GM12878 (cell line): Measurements from ENCODE around the gene MYL12B. TPM values are rescaled to one million over a fixed set of nuclear protein-coding genes. Genes with fewer than 3 reads are reported as not detected.

Source experiments
- CBX5 ChIP-seq: sonication (generic); IDR thresholded peaks from 2 replicates; pipeline ENCODE4 v1.6.1; 2016; ENCODE audit warnings: low read depth, moderate library complexity, mild to moderate bottlenecking, inconsistent platforms
- EED ChIP-seq: sonication (generic); IDR thresholded peaks from 2 replicates; pipeline ENCODE4 v1.6.1; 2016; ENCODE audit warnings: antibody characterized with exemption, low read depth
- EZH2 ChIP-seq: IDR thresholded peaks from 2 replicates; pipeline ENCODE4 v1.6.1; 2012; ENCODE audit warnings: low read depth, mild to moderate bottlenecking, control low read depth, inconsistent platforms, low read length, borderline replicate concordance; ENCODE audit not compliant: control insufficient read depth
- IKZF1 ChIP-seq: fragments of 450-650 bp; conservative IDR thresholded peaks from 2 replicates; pipeline ENCODE4 v1.6.1; 2017; ENCODE audit warnings: antibody characterized with exemption, mild to moderate bottlenecking
- JUNB ChIP-seq: IDR thresholded peaks from 2 replicates; pipeline ENCODE4 v1.6.1; 2016; ENCODE audit warnings: antibody characterized with exemption, mild to moderate bottlenecking
- MEF2B ChIP-seq: fragments of 450-650 bp; IDR thresholded peaks from 2 replicates; pipeline ENCODE4 v1.6.1; 2018; ENCODE audit warnings: mild to moderate bottlenecking, moderate library complexity; ENCODE audit not compliant: partially characterized antibody, poor library complexity, severe bottlenecking
- NR2C2 ChIP-seq: IDR thresholded peaks from 2 replicates; pipeline ENCODE4 v1.6.1; 2011; ENCODE audit warnings: borderline replicate concordance, low read depth; ENCODE audit not compliant: control insufficient read depth, insufficient read length
- NRF1 ChIP-seq: conservative IDR thresholded peaks from 2 replicates; pipeline ENCODE4 v1.6.1; 2011; ENCODE audit warnings: mild to moderate bottlenecking, low read depth, low read length, improper control_type of control experiment
- PBX3 ChIP-seq: IDR thresholded peaks from 2 replicates; pipeline ENCODE4 v1.6.1; 2011; ENCODE audit warnings: mild to moderate bottlenecking, low read depth, low read length, moderate library complexity; ENCODE audit not compliant: insufficient replicate concordance
- PML ChIP-seq: IDR thresholded peaks from 2 replicates; pipeline ENCODE4 v1.6.1; 2012; ENCODE audit warnings: low read length, inconsistent platforms
- RB1 ChIP-seq: fragments of 450-650 bp; formaldehyde crosslinking; IDR thresholded peaks from 2 replicates; pipeline ENCODE4 v1.6.1; 2017; ENCODE audit warnings: mild to moderate bottlenecking, borderline replicate concordance
- SIN3A ChIP-seq: IDR thresholded peaks from 2 replicates; pipeline ENCODE4 v1.6.1; 2012; ENCODE audit warnings: low read depth, low read length, improper control_type of control experiment
- STAT1 ChIP-seq: fragments of 450-650 bp; conservative IDR thresholded peaks from 2 replicates; pipeline ENCODE4 v1.6.1; 2014; ENCODE audit warnings: antibody characterized with exemption, mild to moderate bottlenecking
- TCF12 ChIP-seq: IDR thresholded peaks from 2 replicates; pipeline ENCODE4 v1.6.1; 2011; ENCODE audit warnings: low read depth, mild to moderate bottlenecking, low read length
- TCF3 ChIP-seq: IDR thresholded peaks from 2 replicates; pipeline ENCODE4 v1.6.1; 2012; ENCODE audit warnings: low read depth, mild to moderate bottlenecking, low read length, borderline replicate concordance; ENCODE audit not compliant: insufficient read depth
- ZBTB40 ChIP-seq: fragments of 450-650 bp; IDR thresholded peaks from 2 replicates; pipeline ENCODE4 v1.6.1; 2016; ENCODE audit warnings: mild to moderate bottlenecking, moderate library complexity, borderline replicate concordance
- ZNF24 ChIP-seq: fragments of 450-650 bp; IDR thresholded peaks from 2 replicates; pipeline ENCODE4 v1.6.1; 2017; ENCODE audit warnings: antibody characterized with exemption, mild to moderate bottlenecking
- ZNF274 ChIP-seq: IDR thresholded peaks from one replicate; pipeline ENCODE4 v1.8.0; 2011; ENCODE audit not compliant: insufficient read length, insufficient read depth
- polyA plus RNA-seq, 11 experiments: library from polyadenylated mRNA; depleted of rRNA in 4 of 11; unstranded in 6 of 11; stranded (reverse) in 5 of 11; fragments of >200 nt; fragmentation: Nextera tagmentation in 4 of 11; fragmentation: Illumina TruSeq in 1 of 11; extraction: Ambion mirVana in 4 of 11; extraction: Trizol in 1 of 11; gene quantifications; 1 replicate in 1 of 11; 2 replicates in 10 of 11; pipeline versions ENCODE4 v1.2.1 to v1.2.3, GENCODE V29; 2011 to 2016; ENCODE audit warnings: inconsistent platforms in 2 of 11, missing spikeins in 2 of 11, low read depth in 1 of 11
- total RNA-seq, 4 experiments: library from RNA; depleted of rRNA in 3 of 4; stranded (reverse); fragments of >200 nt in 3 of 4; fragmentation: Illumina TruSeq in 1 of 4; extraction: Trizol in 1 of 4; gene quantifications; 2 replicates each; pipeline versions ENCODE4 v1.2.1 to v1.2.3, GENCODE V29; 2013 to 2021
- TF ChIP-seq, protein P1 (sequence below): fragments of 450-650 bp; formaldehyde crosslinking; IDR thresholded peaks from 2 replicates; pipeline ENCODE4 v1.4.0; 2020; ENCODE audit warnings: mild to moderate bottlenecking, moderate library complexity
- TF ChIP-seq, protein P2 (sequence below): fragments of 150-350 bp; IDR thresholded peaks from 2 replicates; pipeline ENCODE4 v1.6.1; 2014; ENCODE audit warnings: mild to moderate bottlenecking, low read depth, low read length

The MYL12B gene
- total and polyA plus RNA-seq, 10 of the 15 experiments (the other 5 are each of a cell fraction or from before 2014, with no cell fraction given), result 179 to 739 (median 400) TPM

DNA sequence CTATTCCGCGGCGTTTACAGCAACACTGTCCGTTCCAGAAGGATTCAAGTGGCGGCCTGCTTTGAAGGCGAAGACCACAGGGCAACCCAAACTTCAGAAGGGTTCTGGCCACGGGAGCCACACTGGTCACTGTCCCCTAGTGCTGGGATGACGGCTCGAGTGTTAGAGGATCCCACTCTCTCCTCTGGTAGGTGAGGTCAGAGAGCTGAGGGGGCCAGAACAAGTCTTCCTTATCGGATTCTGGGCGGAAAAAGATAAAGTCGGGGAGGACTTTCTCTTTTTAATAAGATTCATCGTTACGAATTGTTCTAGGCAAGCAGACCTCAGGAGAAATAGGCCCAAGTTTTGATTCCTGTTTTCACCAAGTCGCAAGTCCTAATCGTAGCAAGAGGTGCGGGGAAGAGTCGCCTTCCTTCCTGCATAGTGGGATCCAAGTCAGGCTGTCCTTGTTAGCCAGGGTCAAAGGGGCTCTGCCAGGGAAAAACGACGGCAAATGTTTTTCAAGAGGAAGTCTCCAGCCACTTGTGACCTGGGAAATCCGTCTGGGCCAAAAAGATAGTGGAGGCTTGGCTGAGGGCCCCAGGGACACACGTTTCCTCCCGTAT is 15.2 kb upstream of the MYL12B start (continued):
- no peak for TF ChIP-seq STAT1
- TF ChIP-seq, protein P1, sequence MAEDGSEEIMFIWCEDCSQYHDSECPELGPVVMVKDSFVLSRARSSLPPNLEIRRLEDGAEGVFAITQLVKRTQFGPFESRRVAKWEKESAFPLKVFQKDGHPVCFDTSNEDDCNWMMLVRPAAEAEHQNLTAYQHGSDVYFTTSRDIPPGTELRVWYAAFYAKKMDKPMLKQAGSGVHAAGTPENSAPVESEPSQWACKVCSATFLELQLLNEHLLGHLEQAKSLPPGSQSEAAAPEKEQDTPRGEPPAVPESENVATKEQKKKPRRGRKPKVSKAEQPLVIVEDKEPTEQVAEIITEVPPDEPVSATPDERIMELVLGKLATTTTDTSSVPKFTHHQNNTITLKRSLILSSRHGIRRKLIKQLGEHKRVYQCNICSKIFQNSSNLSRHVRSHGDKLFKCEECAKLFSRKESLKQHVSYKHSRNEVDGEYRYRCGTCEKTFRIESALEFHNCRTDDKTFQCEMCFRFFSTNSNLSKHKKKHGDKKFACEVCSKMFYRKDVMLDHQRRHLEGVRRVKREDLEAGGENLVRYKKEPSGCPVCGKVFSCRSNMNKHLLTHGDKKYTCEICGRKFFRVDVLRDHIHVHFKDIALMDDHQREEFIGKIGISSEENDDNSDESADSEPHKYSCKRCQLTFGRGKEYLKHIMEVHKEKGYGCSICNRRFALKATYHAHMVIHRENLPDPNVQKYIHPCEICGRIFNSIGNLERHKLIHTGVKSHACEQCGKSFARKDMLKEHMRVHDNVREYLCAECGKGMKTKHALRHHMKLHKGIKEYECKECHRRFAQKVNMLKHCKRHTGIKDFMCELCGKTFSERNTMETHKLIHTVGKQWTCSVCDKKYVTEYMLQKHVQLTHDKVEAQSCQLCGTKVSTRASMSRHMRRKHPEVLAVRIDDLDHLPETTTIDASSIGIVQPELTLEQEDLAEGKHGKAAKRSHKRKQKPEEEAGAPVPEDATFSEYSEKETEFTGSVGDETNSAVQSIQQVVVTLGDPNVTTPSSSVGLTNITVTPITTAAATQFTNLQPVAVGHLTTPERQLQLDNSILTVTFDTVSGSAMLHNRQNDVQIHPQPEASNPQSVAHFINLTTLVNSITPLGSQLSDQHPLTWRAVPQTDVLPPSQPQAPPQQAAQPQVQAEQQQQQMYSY (CRISPR knock-in tag), result no peak
- TF ChIP-seq ZNF24, result 0 out of 2 replicates have a peak, but pooled peaks have one; percentile 9
- TF ChIP-seq TCF12, result 0 out of 2 replicates have a peak, but pooled peaks have one; percentile 10
- TF ChIP-seq, protein P2, sequence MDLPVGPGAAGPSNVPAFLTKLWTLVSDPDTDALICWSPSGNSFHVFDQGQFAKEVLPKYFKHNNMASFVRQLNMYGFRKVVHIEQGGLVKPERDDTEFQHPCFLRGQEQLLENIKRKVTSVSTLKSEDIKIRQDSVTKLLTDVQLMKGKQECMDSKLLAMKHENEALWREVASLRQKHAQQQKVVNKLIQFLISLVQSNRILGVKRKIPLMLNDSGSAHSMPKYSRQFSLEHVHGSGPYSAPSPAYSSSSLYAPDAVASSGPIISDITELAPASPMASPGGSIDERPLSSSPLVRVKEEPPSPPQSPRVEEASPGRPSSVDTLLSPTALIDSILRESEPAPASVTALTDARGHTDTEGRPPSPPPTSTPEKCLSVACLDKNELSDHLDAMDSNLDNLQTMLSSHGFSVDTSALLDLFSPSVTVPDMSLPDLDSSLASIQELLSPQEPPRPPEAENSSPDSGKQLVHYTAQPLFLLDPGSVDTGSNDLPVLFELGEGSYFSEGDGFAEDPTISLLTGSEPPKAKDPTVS, result no peak
- no peak for TF ChIP-seq PBX3
- no peak for TF ChIP-seq TCF3
- no peak for TF ChIP-seq MEF2B
- TF ChIP-seq EZH2, result no peak
- TF ChIP-seq ZBTB40, result 0 out of 2 replicates have a peak, but pooled peaks have one; percentile 13
- no peak for TF ChIP-seq JUNB
- no peak for TF ChIP-seq EED
- no peak; the same call in 1 of the 2 replicates for TF ChIP-seq PML
- TF ChIP-seq RB1, result no peak
- no peak for TF ChIP-seq IKZF1
- no peak for TF ChIP-seq NRF1
- TF ChIP-seq SIN3A, result no peak; the same call in 1 of the 2 replicates
- TF ChIP-seq NR2C2, result no peak
- no peak for TF ChIP-seq CBX5
- TF ChIP-seq ZNF274, result no peak
